ENCODE measurements around the gene PRPF40A.

- TF ChIP-seq POLR2AphosphoS5 (IDR thresholded peaks at IDR 0.05; ENCODE audit: low read depth, low read length) (no peak), POLR2A (IDR thresholded peaks at IDR 0.05; ENCODE audit: low read depth, low read length) (no peak)
Observed at GRCh38 chr2:152766928-152767327, 49.7 kb upstream of the PRPF40A start.

Data from GM12891 (cell line).